Activated naive CD8-positive, alpha-beta T cell (primary cell): ENCODE results near the gene MCC.

Experiments used
- H3K27ac Mint-ChIP-seq: one replicate; pipeline ENCODE4 v1.8.0; 2021; ENCODE audit warnings: mixed read lengths
- H3K27me3 Mint-ChIP-seq: one replicate; pipeline ENCODE4 v1.8.0; 2021; ENCODE audit warnings: mixed read lengths
- H3K36me3 Mint-ChIP-seq: one replicate; pipeline ENCODE4 v1.8.0; 2021; ENCODE audit warnings: mixed read lengths
- H3K4me1 Mint-ChIP-seq: one replicate; pipeline ENCODE4 v1.8.0; 2021; ENCODE audit warnings: low read depth, mixed read lengths
- H3K4me3 Mint-ChIP-seq: one replicate; pipeline ENCODE4 v1.8.0; 2021; ENCODE audit warnings: mild to moderate bottlenecking, mixed read lengths
- H3K9me3 Mint-ChIP-seq: one replicate; pipeline ENCODE4 v1.8.0; 2021; ENCODE audit warnings: low read depth, mixed read lengths

Gene MCC

DNA sequence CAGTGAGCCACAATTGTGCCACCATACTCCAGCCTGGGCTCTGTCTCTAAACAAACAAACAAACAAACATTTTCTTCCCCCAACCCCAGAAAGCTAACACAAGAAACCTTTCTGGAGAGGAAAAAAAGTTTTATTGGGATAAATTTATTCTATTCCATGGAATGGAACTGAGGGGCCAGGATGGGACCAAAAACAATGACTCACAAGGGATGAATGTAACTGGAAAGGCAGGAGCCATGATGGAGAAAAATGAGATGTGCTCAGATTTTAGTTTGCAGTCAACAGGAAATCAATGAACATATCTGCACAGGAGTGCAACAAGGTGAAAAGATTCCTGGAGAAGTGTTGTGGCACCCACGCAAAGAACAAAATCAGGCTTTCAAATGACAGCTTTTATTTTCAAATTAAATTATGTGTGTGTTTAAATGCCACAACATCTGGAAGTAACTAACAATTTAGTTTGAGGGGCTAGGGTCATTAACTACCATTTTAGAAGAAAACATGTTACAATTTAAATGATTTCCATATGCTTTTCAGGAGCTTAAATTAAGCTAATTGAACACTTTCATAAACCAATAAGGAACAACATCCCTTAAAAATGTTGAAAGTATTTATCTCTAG lies 262.0 kb downstream of the MCC start:
- no peaks in the 10 kb centered on the region for H3K36me3 Mint-ChIP-seq
- H3K27ac Mint-ChIP-seq, result no peak overlapping the region
- peaks cover 3% of the 10 kb centered on the region for H3K27me3 Mint-ChIP-seq
- no peaks in the 10 kb centered on the region for H3K9me3 Mint-ChIP-seq
- H3K4me1 Mint-ChIP-seq, result no peaks in the 10 kb centered on the region
- H3K4me3 Mint-ChIP-seq, result no peak overlapping the region

DNA sequence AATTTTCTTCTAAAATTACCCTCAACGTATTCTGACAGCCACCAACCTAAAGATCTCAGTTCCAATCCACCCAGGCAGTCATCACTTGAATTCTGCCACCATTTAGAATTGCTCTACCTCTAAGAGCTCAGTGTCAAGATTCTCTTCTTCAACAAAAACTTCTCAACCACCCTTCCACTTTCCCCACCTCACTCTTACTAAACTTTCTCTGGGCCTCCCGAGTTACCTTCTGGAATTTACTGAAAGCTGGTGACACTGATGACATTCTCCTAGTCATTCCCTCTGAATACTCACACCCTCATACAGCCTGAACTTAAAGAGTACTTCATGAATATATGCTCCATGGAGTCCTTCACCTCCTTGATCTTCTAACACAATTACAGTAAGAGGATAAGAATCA lies 263.0 kb downstream of the MCC start:
- no peaks in the 10 kb centered on the region for H3K9me3 Mint-ChIP-seq
- H3K4me3 Mint-ChIP-seq, result no peak overlapping the region
- no peaks in the 10 kb centered on the region for H3K4me1 Mint-ChIP-seq
- H3K27me3 Mint-ChIP-seq, result peaks cover 3% of the 10 kb centered on the region
- no peak overlapping the region for H3K27ac Mint-ChIP-seq
- no peaks in the 10 kb centered on the region for H3K36me3 Mint-ChIP-seq

DNA sequence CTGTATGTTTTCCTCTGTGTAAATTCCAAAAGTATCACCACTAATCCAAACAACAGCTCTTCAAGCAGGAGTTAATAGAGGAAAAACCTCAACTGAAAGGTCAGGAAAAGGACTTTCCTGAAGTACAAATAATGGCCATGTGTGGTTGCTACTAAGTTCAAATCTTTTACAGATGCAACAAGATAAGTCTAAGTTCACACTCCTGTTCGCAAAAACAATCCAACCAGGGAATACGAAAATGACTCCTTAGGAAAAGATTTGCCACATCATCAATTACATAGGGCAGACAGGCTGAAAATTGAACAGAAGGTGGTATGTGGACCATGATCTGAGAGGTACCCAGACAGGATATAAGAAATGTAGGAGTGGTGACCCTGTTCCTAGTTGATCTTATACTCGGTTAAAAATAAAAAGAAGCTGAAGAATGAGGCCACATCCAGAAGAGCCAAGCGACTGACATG lies 263.6 kb downstream of the MCC start:
- Mint-ChIP-seq H3K4me1 (no peaks in the 10 kb centered on the region), H3K9me3 (no peaks in the 10 kb centered on the region), H3K27ac (no peak overlapping the region), H3K27me3 (peaks cover 3% of the 10 kb centered on the region), H3K36me3 (no peaks in the 10 kb centered on the region), H3K4me3 (no peak overlapping the region)

DNA sequence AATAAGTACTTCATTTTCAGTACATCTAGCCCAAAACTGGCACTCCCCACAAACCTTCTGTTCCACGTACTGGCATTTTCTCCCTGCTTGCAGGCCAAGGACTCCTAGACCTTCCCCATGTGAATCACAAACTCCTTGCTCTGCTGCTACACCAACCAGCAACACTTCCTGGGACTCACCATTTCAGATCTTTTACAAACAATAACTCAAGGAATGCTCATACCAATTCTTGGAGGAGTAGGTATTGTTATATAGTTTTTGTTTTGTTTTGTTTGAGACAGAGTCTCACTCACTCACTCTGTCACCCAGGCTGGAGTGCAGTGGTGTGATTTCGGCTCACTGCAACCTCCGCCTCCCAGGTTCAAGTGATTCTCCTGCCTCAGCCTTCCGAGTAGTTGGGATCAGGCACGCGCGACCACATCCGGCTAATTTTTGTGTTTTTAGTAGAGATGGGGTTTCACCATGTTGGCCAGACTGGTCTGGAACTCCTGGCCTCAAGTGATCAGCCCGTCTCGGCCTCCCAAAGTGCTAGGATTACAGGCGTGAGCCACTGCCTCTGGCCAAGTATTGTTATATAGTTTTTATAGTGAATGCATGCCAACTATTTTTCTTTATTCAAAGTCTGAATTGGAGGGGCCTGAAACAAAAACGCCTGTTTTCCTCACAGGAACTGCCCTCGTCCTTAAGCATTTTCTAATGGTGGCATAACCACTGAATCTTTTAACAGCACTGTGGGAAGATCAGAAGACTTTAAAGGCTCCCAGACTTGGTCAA lies 264.2 kb downstream of the MCC start:
- no peak overlapping the region for H3K4me3 Mint-ChIP-seq
- H3K27ac Mint-ChIP-seq, result no peak overlapping the region
- no peaks in the 10 kb centered on the region for H3K36me3 Mint-ChIP-seq

DNA sequence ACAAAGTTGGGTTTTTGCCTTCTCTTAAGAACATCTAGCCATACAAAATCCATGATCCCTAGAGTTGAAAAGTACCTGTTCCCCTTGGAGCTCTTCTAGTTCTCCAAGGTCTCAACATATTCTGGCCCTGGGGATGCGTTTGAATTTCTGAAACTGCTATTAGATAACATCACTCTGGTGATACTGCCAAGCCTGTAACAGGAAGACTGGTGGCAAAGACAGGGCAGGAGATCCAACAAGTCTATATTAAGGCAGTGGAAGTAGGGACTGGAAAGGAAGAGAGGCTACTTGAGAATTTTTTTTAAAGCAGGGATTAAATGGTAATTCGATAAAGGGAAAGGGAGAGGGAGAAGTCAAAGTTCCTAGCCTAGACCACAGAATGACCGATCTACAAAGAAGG lies 264.9 kb downstream of the MCC start:
- peaks cover 1% of the 10 kb centered on the region for H3K27me3 Mint-ChIP-seq
- H3K36me3 Mint-ChIP-seq, result no peaks in the 10 kb centered on the region
- H3K4me3 Mint-ChIP-seq, result no peak overlapping the region
- no peaks in the 10 kb centered on the region for H3K4me1 Mint-ChIP-seq
- no peaks in the 10 kb centered on the region for H3K9me3 Mint-ChIP-seq
- H3K27ac Mint-ChIP-seq, result no peak overlapping the region

More for the DNA sequence above, 264.2 kb downstream of the MCC start:
- H3K27me3 Mint-ChIP-seq, result peaks cover 3% of the 10 kb centered on the region
- no peaks in the 10 kb centered on the region for H3K4me1 Mint-ChIP-seq
- no peaks in the 10 kb centered on the region for H3K9me3 Mint-ChIP-seq

DNA sequence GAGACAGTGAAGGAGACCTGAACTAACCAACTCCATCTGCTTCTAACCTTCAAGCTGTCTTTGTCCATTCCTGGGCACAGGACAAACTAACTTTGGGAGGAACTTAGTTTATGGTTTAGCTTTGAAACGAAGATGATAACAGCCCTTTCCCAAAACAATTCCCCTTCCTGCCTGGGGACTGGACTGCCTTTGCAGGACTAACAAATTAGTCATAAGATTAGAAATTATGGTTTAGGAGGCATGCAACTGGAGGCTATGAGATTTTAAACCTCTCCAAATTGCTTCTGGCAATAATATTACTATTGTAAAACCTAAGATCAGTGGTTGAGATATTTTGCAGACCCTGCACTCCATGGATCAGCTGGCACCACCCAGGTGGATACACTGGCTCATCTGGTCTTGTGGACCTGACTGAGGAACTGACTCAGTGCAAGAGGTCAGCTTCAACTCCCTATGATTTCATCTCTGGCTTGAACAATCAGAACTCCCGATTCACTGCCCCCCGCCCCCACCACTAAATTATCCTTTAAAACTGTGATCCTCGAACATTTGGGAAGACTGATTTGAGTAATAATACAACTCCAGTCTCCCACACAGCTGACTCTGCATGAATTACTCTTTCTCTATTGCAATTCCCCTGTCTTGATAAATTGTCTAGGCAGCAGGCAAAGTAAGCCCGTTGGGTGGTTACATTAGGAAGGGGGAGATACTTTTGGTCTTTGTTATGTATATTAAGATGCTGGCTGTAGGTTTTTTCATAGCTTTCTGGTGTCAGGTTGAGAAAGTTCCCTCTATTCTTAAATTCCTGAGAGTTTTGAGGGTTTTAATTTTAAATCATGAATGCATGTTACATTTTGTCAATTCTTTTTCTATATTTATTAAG lies 266.7 kb downstream of the MCC start:
- Mint-ChIP-seq H3K27me3 (peaks cover 1% of the 10 kb centered on the region), H3K9me3 (no peaks in the 10 kb centered on the region)

DNA sequence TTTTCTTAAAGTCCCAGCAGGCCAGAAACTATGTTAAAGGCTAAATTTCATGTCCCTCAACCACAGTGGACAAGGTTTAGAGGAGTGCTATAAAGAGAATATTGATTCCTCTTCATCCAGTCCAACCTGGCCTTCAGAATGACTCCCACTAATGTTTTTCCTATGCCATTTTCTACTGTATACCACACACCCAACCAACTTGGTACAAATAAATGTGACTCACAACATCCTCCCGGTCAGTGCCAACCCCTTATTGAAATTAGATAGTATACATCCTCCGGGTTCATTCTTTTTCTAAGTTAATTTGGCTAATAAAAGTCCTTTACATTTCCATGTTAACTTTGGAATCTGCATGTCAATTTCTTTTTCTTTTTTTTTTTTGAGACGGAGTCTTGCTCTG lies 268.6 kb downstream of the MCC start:
- Mint-ChIP-seq H3K4me1 (no peaks in the 10 kb centered on the region), H3K27ac (no peak overlapping the region), H3K9me3 (no peaks in the 10 kb centered on the region), H3K36me3 (no peaks in the 10 kb centered on the region), H3K4me3 (no peak overlapping the region), H3K27me3 (peaks cover 1% of the 10 kb centered on the region)

More for the DNA sequence above, 266.7 kb downstream of the MCC start:
- Mint-ChIP-seq H3K4me3 (no peak overlapping the region), H3K4me1 (no peaks in the 10 kb centered on the region), H3K36me3 (no peaks in the 10 kb centered on the region), H3K27ac (no peak overlapping the region)

DNA sequence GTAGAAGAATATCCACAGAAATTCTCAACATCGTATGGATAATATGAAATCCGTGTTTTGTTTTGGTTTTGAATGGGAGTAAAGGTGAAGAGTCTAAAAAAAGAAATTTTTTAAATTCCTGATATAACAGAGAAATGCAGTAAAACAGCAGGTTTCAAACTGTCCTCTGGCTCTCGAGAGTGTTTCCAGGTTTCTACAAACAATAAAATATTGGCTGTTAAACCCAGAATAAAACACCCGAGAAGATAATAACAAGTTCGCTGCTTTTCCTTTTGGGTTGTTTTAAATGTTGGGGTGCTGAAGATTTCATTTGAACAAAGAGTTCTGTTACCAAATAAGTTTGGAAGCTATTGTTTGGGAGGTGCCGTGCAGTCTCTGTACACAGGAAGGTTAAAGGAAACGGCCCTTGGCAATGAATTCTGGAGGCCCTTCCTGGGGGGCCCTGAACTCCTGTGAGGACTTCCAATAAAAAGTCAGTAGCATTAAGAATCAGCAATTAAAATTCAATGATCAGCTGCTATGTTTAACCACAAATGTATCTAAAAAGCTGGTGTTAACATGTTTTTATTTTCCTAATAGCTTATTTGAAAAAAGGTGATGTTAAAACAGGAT lies 269.2 kb downstream of the MCC start:
- Mint-ChIP-seq H3K36me3 (no peaks in the 10 kb centered on the region), H3K9me3 (no peaks in the 10 kb centered on the region), H3K27ac (no peak overlapping the region), H3K27me3 (peaks cover 1% of the 10 kb centered on the region), H3K4me3 (no peak overlapping the region), H3K4me1 (no peaks in the 10 kb centered on the region)

DNA sequence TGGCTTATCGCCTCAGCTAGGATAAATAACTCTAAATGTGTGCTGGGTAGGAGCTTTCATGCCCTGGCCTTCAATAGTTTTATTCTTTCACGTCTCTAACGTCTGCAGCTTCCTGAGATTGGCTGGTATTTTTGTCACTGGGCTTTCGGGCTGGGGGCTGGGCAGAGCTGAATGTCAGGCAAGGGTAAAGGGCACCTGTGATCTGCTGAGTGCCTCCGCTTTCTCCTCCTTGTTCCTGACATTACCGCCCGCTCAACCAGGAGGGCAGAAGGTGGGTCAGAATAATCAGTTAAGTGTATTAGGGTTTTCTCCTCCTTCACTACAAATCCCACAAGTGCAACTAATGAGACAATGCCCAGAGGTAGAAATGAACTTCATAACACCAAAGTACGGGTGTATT lies 270.1 kb downstream of the MCC start:
- H3K4me1 Mint-ChIP-seq, result no peaks in the 10 kb centered on the region
- H3K4me3 Mint-ChIP-seq, result no peak overlapping the region

DNA sequence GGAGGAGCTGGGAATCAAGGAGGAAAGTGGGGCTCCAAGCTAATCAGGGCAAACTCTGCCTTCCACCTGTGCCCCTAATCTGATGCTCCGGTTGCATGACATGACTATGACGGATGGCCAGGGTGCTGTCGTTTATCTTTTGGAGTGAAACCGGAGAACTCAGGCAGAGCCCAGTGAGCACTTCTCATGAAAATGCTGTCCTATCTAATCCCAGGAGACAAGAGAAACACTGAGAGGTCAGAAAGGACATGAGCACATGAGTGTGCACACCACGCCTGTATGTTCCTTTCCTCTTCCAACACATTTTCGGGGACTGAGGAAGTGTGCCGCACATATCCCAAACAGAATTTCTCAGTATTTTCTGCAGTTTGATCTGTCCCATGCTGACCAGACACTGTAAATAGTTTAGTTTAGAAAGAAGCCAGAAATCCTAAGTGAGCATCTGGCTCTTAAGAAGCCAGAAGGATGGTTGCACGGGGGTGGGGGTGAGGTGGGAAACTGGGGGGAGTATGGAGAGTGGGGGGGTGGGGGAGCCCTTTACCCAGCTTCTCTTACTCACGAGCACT lies 270.6 kb downstream of the MCC start:
- peaks cover 1% of the 10 kb centered on the region for H3K27me3 Mint-ChIP-seq
- no peak overlapping the region for H3K4me3 Mint-ChIP-seq
- no peaks in the 10 kb centered on the region for H3K4me1 Mint-ChIP-seq

More for the DNA sequence above, 270.1 kb downstream of the MCC start:
- Mint-ChIP-seq H3K27me3 (peaks cover 1% of the 10 kb centered on the region), H3K27ac (no peak overlapping the region), H3K9me3 (no peaks in the 10 kb centered on the region), H3K36me3 (no peaks in the 10 kb centered on the region)

DNA sequence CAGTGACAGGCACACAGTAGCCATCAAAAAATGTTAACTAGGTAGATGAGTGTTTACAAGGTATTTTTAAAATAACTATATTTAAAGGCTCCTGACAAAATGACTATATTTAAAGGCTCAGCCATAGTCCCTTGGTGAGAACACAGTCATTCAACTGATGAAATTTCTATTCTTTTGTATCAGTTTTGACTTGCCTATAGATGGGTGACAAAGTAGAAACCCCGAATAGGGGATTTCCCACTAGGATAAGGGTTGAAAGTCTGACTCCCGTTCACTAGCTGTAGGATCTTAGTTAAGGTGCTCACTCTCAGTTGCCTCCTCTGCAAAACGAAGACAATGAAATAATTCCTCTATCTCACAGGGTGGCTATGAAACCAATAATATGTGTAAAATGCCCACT lies 271.7 kb downstream of the MCC start:
- Mint-ChIP-seq H3K4me3 (no peak overlapping the region), H3K9me3 (no peaks in the 10 kb centered on the region), H3K36me3 (no peaks in the 10 kb centered on the region)

More for the DNA sequence above, 270.6 kb downstream of the MCC start:
- no peaks in the 10 kb centered on the region for H3K9me3 Mint-ChIP-seq
- no peaks in the 10 kb centered on the region for H3K36me3 Mint-ChIP-seq
- H3K27ac Mint-ChIP-seq, result no peak overlapping the region

DNA sequence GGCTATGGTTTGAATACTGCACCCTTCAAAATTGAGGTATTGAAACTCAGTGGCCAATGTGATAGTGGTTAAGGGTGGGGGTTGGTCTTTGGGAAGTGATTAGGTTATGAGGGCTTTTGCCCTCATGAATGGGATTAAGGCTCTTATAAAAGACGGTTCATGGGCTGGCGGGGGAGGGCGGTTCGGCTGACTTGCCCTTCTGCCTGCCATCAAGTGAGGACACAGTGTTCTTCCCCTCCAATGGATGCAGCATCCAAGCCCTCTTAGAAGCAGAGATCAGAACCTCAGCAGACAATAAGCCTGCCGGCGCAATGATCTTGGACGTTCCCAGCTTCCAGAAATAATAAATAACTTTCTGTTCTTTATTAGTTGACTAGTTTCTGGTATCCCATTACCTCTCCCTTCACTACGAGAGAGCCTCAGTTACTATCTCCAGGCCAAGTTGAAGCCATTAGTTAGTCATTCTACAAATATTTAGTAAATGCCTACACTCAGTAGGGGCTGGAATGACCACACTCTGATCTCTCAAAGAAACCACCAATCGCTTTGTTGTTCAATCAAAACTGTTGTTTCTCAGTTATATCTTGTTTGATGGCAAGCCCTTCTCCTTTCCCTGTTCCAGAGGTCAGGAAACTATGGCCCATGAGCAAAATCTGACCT lies 272.7 kb downstream of the MCC start:
- H3K27me3 Mint-ChIP-seq, result no peaks in the 10 kb centered on the region

More for the DNA sequence above, 271.7 kb downstream of the MCC start:
- Mint-ChIP-seq H3K4me1 (no peaks in the 10 kb centered on the region), H3K27ac (no peak overlapping the region), H3K27me3 (no peaks in the 10 kb centered on the region)

DNA sequence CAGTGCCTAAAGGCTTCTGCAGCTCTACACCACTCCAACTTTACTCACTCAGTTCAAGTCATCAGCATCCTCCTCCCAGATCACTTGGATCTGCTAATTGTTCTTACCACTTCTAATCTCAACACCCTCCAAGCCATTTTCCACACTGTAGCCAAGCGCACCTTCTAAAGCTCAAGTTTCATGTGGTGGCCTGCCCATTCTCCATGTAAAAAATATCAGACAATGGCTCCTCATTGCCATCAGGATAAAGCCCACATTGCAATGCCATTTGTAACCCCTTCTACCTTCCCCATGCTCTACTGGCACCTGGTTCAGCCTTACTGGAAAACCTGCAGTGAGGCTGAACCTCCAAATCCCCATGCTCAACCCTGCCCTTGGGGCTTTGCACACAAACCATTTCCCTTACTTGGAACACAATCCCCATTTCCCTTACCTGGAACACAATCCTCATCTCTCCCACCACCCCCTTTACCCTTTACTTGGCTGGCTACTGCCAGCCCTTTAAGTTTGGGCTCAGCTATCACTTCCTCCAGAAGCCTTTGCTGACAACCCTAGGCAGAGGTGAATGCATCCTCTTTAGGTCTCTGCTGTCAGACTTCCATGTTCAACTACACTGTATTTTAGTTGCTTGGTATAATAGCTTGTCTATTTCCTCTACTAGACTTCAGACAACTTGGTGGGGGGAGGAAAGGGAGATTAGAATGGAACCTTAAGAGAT lies 273.5 kb downstream of the MCC start:
- no peaks in the 10 kb centered on the region for H3K27me3 Mint-ChIP-seq
- H3K4me3 Mint-ChIP-seq, result no peak overlapping the region
- H3K36me3 Mint-ChIP-seq, result no peaks in the 10 kb centered on the region
- H3K9me3 Mint-ChIP-seq, result no peaks in the 10 kb centered on the region
- no peaks in the 10 kb centered on the region for H3K4me1 Mint-ChIP-seq
- H3K27ac Mint-ChIP-seq, result no peak overlapping the region

More for the DNA sequence above, 272.7 kb downstream of the MCC start:
- Mint-ChIP-seq H3K36me3 (no peaks in the 10 kb centered on the region), H3K4me1 (no peaks in the 10 kb centered on the region), H3K4me3 (no peak overlapping the region), H3K9me3 (no peaks in the 10 kb centered on the region), H3K27ac (no peak overlapping the region)
